ENCODE data around the gene CP. TPM values are rescaled to one million over a fixed set of nuclear protein-coding genes. Genes with fewer than 3 reads are reported as not detected.

The CP gene
- total and polyA plus RNA-seq, 4 donors, result 565 to 1,748 (median 1,277) TPM

DNA sequence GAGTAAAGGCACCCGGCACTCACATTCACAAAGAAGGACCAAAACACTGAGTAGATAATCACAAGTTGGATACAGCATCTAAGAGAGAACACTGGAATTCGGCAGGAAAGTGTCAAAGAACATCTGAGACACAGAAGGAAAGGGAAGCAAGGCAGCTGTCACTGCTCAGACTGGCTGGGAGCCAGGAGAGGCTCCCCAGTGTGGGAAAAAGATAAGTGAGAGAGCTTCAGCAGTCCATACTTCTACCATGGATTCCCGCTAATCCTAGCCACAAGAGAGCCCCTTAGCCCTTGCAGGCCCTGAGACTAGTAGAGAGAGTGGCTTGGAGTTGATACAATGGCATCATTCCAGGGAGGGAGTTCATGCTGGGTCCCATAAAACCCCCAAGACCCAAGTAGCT, 36.7 kb upstream of the CP start (continued):
- TF ChIP-seq, protein P1, sequence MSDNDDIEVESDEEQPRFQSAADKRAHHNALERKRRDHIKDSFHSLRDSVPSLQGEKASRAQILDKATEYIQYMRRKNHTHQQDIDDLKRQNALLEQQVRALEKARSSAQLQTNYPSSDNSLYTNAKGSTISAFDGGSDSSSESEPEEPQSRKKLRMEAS (IDR thresholded peaks at IDR 0.05), result no peak
- TF ChIP-seq RAD21 (IDR thresholded peaks at IDR 0.05) (no peak), HNF4G (IDR thresholded peaks at IDR 0.05) (no peak)
- TF ChIP-seq, protein P2, sequence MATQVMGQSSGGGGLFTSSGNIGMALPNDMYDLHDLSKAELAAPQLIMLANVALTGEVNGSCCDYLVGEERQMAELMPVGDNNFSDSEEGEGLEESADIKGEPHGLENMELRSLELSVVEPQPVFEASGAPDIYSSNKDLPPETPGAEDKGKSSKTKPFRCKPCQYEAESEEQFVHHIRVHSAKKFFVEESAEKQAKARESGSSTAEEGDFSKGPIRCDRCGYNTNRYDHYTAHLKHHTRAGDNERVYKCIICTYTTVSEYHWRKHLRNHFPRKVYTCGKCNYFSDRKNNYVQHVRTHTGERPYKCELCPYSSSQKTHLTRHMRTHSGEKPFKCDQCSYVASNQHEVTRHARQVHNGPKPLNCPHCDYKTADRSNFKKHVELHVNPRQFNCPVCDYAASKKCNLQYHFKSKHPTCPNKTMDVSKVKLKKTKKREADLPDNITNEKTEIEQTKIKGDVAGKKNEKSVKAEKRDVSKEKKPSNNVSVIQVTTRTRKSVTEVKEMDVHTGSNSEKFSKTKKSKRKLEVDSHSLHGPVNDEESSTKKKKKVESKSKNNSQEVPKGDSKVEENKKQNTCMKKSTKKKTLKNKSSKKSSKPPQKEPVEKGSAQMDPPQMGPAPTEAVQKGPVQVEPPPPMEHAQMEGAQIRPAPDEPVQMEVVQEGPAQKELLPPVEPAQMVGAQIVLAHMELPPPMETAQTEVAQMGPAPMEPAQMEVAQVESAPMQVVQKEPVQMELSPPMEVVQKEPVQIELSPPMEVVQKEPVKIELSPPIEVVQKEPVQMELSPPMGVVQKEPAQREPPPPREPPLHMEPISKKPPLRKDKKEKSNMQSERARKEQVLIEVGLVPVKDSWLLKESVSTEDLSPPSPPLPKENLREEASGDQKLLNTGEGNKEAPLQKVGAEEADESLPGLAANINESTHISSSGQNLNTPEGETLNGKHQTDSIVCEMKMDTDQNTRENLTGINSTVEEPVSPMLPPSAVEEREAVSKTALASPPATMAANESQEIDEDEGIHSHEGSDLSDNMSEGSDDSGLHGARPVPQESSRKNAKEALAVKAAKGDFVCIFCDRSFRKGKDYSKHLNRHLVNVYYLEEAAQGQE (IDR thresholded peaks at IDR 0.05), result no peak

DNA sequence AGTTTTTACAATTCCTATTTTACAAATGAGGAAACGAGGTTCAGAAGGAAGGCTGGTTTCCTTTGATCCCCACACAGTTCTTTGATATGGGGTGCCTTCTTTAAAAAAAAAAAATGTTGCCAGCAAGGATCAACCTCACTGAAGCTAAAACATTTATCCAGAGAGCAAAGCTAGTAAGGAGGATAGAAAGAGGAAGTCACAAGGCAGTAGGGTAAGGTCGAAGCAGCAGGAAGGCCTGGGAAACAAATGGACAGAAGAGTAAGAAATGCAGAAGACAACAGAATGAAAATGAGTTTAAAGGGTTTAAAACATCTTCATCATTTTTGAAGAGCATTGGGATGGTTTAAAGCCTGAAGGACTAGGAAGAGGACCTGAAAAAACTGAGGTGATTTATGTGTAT, 30.6 kb upstream of the CP start:
- TF ChIP-seq, protein P3, sequence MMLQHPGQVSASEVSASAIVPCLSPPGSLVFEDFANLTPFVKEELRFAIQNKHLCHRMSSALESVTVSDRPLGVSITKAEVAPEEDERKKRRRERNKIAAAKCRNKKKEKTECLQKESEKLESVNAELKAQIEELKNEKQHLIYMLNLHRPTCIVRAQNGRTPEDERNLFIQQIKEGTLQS (IDR thresholded peaks at IDR 0.05), result no peak
- no peak for TF ChIP-seq YY1 (IDR thresholded peaks at IDR 0.05)
- TF ChIP-seq, protein P4, sequence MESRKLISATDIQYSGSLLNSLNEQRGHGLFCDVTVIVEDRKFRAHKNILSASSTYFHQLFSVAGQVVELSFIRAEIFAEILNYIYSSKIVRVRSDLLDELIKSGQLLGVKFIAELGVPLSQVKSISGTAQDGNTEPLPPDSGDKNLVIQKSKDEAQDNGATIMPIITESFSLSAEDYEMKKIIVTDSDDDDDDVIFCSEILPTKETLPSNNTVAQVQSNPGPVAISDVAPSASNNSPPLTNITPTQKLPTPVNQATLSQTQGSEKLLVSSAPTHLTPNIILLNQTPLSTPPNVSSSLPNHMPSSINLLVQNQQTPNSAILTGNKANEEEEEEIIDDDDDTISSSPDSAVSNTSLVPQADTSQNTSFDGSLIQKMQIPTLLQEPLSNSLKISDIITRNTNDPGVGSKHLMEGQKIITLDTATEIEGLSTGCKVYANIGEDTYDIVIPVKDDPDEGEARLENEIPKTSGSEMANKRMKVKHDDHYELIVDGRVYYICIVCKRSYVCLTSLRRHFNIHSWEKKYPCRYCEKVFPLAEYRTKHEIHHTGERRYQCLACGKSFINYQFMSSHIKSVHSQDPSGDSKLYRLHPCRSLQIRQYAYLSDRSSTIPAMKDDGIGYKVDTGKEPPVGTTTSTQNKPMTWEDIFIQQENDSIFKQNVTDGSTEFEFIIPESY (IDR thresholded peaks at IDR 0.05), result no peak
- no peak for TF ChIP-seq SP1 (IDR thresholded peaks at IDR 0.05)
- TF ChIP-seq HNF4G (IDR thresholded peaks at IDR 0.05), result no peak
- TF ChIP-seq, protein P1 (IDR thresholded peaks at IDR 0.05), result no peak
- TF ChIP-seq GABPA (IDR thresholded peaks at IDR 0.05 in 1 of 2, conservative IDR thresholded peaks at IDR 0.05 in 1 of 2), result no peak
- TF ChIP-seq HNF4A (conservative IDR thresholded peaks at IDR 0.05), result no peak
- TF ChIP-seq NR2F2 (IDR thresholded peaks at IDR 0.05), result no peak
- TF ChIP-seq FOXA2 (IDR thresholded peaks at IDR 0.05), result no peak
- TF ChIP-seq TAF1 (conservative IDR thresholded peaks at IDR 0.05), result no peak
- H3K4me1 ChIP-seq (ENCODE audit: control insufficient read depth in 4 of 4, insufficient read depth in 4 of 4, low read length in 3 of 4), result no peaks in the 10 kb centered on the region
- 82% methylated on average over 2 of the region's 2 CpGs for WGBS

DNA sequence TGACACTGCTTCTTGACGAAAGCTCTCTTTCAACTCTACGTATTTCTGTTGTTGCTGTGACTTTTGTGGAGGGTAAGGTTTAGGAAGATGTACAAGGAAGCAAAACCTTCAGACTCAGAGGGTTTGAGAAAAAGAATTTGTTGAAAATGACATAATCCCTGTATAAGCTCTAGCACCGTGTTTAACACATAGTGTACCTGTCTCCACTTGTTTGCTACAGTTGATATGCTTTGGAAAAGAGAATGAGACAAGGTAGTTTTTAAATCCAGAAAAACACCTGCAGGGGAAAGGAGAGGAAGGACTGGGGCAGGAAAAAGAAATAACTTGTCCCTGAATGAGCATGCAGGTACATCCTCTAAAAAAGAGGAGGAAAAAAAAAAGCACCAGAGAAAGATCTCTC, 29.6 kb upstream of the CP start:
- WGBS, result 97% methylated on average over 3 of the region's 3 CpGs
- DNase-seq (ENCODE audit: low spot score), result no peak
- Histone ChIP-seq H3K9me3 (ENCODE audit: control insufficient read depth in 4 of 4, low read length in 3 of 4) (no peaks in the 10 kb centered on the region), H3K27ac (ENCODE audit: low read depth in 1 of 2, low read length in 2 of 2) (no peak overlapping the region), H3K4me1 (ENCODE audit: control insufficient read depth in 4 of 4, insufficient read depth in 4 of 4, low read length in 3 of 4) (peaks cover 0 to under 1% (median 0%) of the 10 kb centered on the region in 4 donors), H3K27me3 (ENCODE audit: control insufficient read depth in 4 of 4, insufficient read depth in 4 of 4, low read length in 3 of 4) (no peaks in the 10 kb centered on the region), H3K36me3 (ENCODE audit: control insufficient read depth in 4 of 4, insufficient read depth in 3 of 4, low read depth in 1 of 4, low read length in 3 of 4) (no peaks in the 10 kb centered on the region), H3K9ac (ENCODE audit: low read depth in 1 of 2, low read length in 2 of 2) (no peak overlapping the region), H3K4me3 (ENCODE audit: low read depth in 1 of 3, low read length in 3 of 3) (no peak overlapping the region)
- TF ChIP-seq HNF4G (IDR thresholded peaks at IDR 0.05), result no peak
- no peak for TF ChIP-seq SP1 (IDR thresholded peaks at IDR 0.05)
- no peak for TF ChIP-seq GABPA (IDR thresholded peaks at IDR 0.05 in 1 of 2, conservative IDR thresholded peaks at IDR 0.05 in 1 of 2)
- no peak for TF ChIP-seq RXRA (IDR thresholded peaks at IDR 0.05)
- TF ChIP-seq, protein P3 (IDR thresholded peaks at IDR 0.05), result no peak
- TF ChIP-seq NR2F2 (IDR thresholded peaks at IDR 0.05), result no peak
- no peak for TF ChIP-seq FOXA2 (IDR thresholded peaks at IDR 0.05)
- TF ChIP-seq, protein P1 (IDR thresholded peaks at IDR 0.05), result no peak
- no peak for TF ChIP-seq FOXA1 (IDR thresholded peaks at IDR 0.05)
- TF ChIP-seq YY1 (IDR thresholded peaks at IDR 0.05), result no peak
- no peak for TF ChIP-seq TAF1 (conservative IDR thresholded peaks at IDR 0.05)
- TF ChIP-seq HNF4A (conservative IDR thresholded peaks at IDR 0.05), result no peak
- no peak for TF ChIP-seq RAD21 (IDR thresholded peaks at IDR 0.05)
- no peak for TF ChIP-seq EGR1 (IDR thresholded peaks at IDR 0.05; ENCODE audit: low read depth in 2 of 2)
- TF ChIP-seq, protein P2 (IDR thresholded peaks at IDR 0.05), result no peak

More for the DNA sequence above, 30.6 kb upstream of the CP start:
- H3K36me3 ChIP-seq (ENCODE audit: control insufficient read depth in 4 of 4, insufficient read depth in 3 of 4, low read depth in 1 of 4, low read length in 3 of 4), result no peaks in the 10 kb centered on the region
- no peaks in the 10 kb centered on the region for H3K9me3 ChIP-seq (ENCODE audit: control insufficient read depth in 4 of 4, low read length in 3 of 4)
- H3K27me3 ChIP-seq (ENCODE audit: control insufficient read depth in 4 of 4, insufficient read depth in 4 of 4, low read length in 3 of 4), result no peaks in the 10 kb centered on the region
- H3K9ac ChIP-seq (ENCODE audit: low read depth in 1 of 2, low read length in 2 of 2), result no peak overlapping the region
- H3K4me3 ChIP-seq (ENCODE audit: low read depth in 1 of 3, low read length in 3 of 3), result no peak overlapping the region
- no peak overlapping the region for H3K27ac ChIP-seq (ENCODE audit: low read depth in 1 of 2, low read length in 2 of 2)
- no peak for DNase-seq (ENCODE audit: low spot score)

Data from liver (tissue), 9 donors.